Panc1 (cell line): ENCODE data around the gene ZNF593. TPM values are rescaled to one million over a fixed set of nuclear protein-coding genes. Genes with fewer than 3 reads are reported as not detected.

Experiments used
- ATAC-seq: fragments of 200-7000 bp; cut with Tn5 transposase; 2 replicates; pipeline ENCODE4 v1.9.1; 2020; ENCODE audit warnings: mild to moderate bottlenecking, moderate library complexity
- BruUV-seq: library from RNA; stranded (reverse); fragments of 400-500 nt; replicated peaks from 2 replicates; lab custom pipeline; 2021; lab: Mats Ljungman, UMichigan
- CTCF ChIA-PET: fragments of 300-600 bp; sonication (Branson Sonifier 250); formaldehyde crosslinking; loops from one replicate; lab custom pipeline; 2022; ENCODE audit warnings: antibody characterized with exemption; lab: Charles Lee
- POLR2A ChIA-PET: fragments of 300-600 bp; sonication (Branson Sonifier 250); formaldehyde crosslinking; loops from one replicate; lab custom pipeline; 2022; ENCODE audit warnings: antibody characterized with exemption; lab: Charles Lee
- DNase-seq: peaks from one replicate; pipeline ENCODE4 v3.0.0-alpha.2; 2010; ENCODE audit warnings: low read depth, low spot score
- H3K27ac ChIP-seq: 2 replicates; pipeline ENCODE4 v1.5.1; 2011; ENCODE audit warnings: mild to moderate bottlenecking, low read length, inconsistent platforms
- H3K27me3 ChIP-seq: fragments of 200-500 bp; sonication (Bioruptor generic); 2 replicates; pipeline ENCODE4 v1.6.0; 2014; ENCODE audit warnings: low read length, inconsistent platforms; ENCODE audit not compliant: control insufficient read depth, insufficient read depth
- H3K36me3 ChIP-seq: fragments of 200-500 bp; sonication (Bioruptor generic); 2 replicates; pipeline ENCODE4 v1.5.1; 2014; ENCODE audit warnings: inconsistent platforms, mild to moderate bottlenecking, low read length, moderate library complexity; ENCODE audit not compliant: control insufficient read depth, insufficient read depth
- H3K4me1 ChIP-seq: 2 replicates; pipeline ENCODE4 v1.5.1; 2011; ENCODE audit warnings: inconsistent platforms, mild to moderate bottlenecking, low read length, moderate library complexity; ENCODE audit not compliant: control insufficient read depth, insufficient read depth
- H3K4me3 ChIP-seq, 2 experiments: 2 replicates each; pipeline ENCODE4 v1.5.1; 2011 to 2012; ENCODE audit warnings: low read depth in 2 of 2, low read length in 2 of 2, mild to moderate bottlenecking in 2 of 2, inconsistent platforms in 1 of 2, moderate library complexity in 1 of 2
- H3K9me3 ChIP-seq: fragments of 200-500 bp; sonication (Bioruptor generic); 2 replicates; pipeline ENCODE4 v1.5.1; 2014; ENCODE audit warnings: low read depth, mild to moderate bottlenecking, inconsistent platforms, low read length, moderate library complexity; ENCODE audit not compliant: control insufficient read depth, insufficient read depth
- CTCF ChIP-seq: fragments of 450-650 bp; IDR thresholded peaks from 2 replicates; pipeline ENCODE4 v1.5.1; 2017; ENCODE audit warnings: mild to moderate bottlenecking
- POLR2AphosphoS5 ChIP-seq: IDR thresholded peaks from 2 replicates; pipeline ENCODE4 v1.6.1; 2012; ENCODE audit warnings: mild to moderate bottlenecking, low read depth, low read length, moderate library complexity
- REST ChIP-seq, 2 experiments: IDR thresholded peaks; 2 replicates each; pipeline ENCODE4 v1.6.1; 2011 to 2012; ENCODE audit warnings: low read depth in 2 of 2, control low read depth in 1 of 2, low read length in 1 of 2, mild to moderate bottlenecking in 1 of 2, moderate library complexity in 1 of 2; ENCODE audit not compliant: insufficient read depth in 1 of 2
- SIN3A ChIP-seq: IDR thresholded peaks from 2 replicates; pipeline ENCODE4 v1.6.1; 2012; ENCODE audit warnings: low read depth, mild to moderate bottlenecking, low read length, moderate library complexity, borderline replicate concordance; ENCODE audit not compliant: insufficient read depth
- TCF7L2 ChIP-seq: IDR thresholded peaks from 2 replicates; pipeline ENCODE4 v1.6.1; 2011; ENCODE audit warnings: mild to moderate bottlenecking, low read depth, low read length, inconsistent platforms
- in situ Hi-C: cut with HindIII; loops from 2 replicates; pipeline ENCODE4 v1.10.0; 2016; ENCODE audit warnings: low sequenced_read_pairs, low pct_unique_long_range_greater_than_20kb
- intact Hi-C: fragments of 100-400 bp; cut with micrococcal nuclease; formaldehyde crosslinking; loops from one replicate; pipeline ENCODE4 v1.10.0; 2022; ENCODE audit not compliant: unreplicated experiment
- total RNA-seq: library from RNA; stranded (reverse); gene quantifications from one replicate; pipeline ENCODE4 v1.2.1, GENCODE V29; 2021; ENCODE audit not compliant: unreplicated experiment

The ZNF593 gene
- total RNA-seq, 1 experiment from 2014 or later: 108 TPM

GRCh38 chr1:26145960-26146294, 23.8 kb upstream of the ZNF593 start:
- BruUV-seq: no TSS peak
- ATAC-seq (no peak), DNase-seq (no peak)
- POLR2A ChIA-PET: no interaction called here
- Histone ChIP-seq H3K36me3 (no peaks in the 10 kb centered on the region), H3K4me3 (no peak overlapping the region), H3K4me1 (0 out of 2 replicates have a peak, but pooled peaks cover 4% of the 10 kb centered on the region), H3K9me3 (no peaks in the 10 kb centered on the region), H3K27ac (no peak overlapping the region), H3K27me3 (no peaks in the 10 kb centered on the region)
- intact Hi-C loops (loop anchor here (1.0 to 5.0 kb wide), 2 partner anchors 41 to 109 kb away; no protein-coding TSS in a partner anchor), in situ Hi-C loops (no loop called here)
- no peak for TF ChIP-seq POLR2AphosphoS5
- no peak for TF ChIP-seq CTCF
- no peak for TF ChIP-seq REST (IDR thresholded peaks at IDR 0.05; ENCODE audit: insufficient read depth in 1 of 2, low read depth in 2 of 2, low read length in 1 of 2)
- TF ChIP-seq SIN3A: no peak
- no peak for TF ChIP-seq TCF7L2
- CTCF ChIA-PET: interaction anchor here (0.9 to 1.8 kb wide), 3 partner anchors 39 to 110 kb away, joined by 3 to 17 read pairs (median 8); partner anchors contain the start of gene CEP85

- in situ Hi-C loops (no loop called here), intact Hi-C loops (loop anchor here (5.0 kb wide), 1 partner anchor 112 kb away; no protein-coding TSS in a partner anchor)
- H3K36me3 ChIP-seq: no peaks in the 10 kb centered on the region
- no peaks in the 10 kb centered on the region for H3K4me1 ChIP-seq
- TF ChIP-seq REST (IDR thresholded peaks at IDR 0.05; ENCODE audit: insufficient read depth in 1 of 2, low read depth in 2 of 2, low read length in 1 of 2) (no peak), POLR2AphosphoS5 (no peak), SIN3A (no peak), CTCF (no peak), TCF7L2 (no peak)
- ChIA-PET POLR2A (no interaction called here), CTCF (interaction anchor here (1.2 kb wide), 1 partner anchor 113 kb away, joined by 3 read pairs; no protein-coding TSS in a partner anchor)
- DNase-seq (no peak), ATAC-seq (no peak)
- no peak overlapping the region for H3K4me3 ChIP-seq
- no peaks in the 10 kb centered on the region for H3K9me3 ChIP-seq
- H3K27me3 ChIP-seq: no peaks in the 10 kb centered on the region
- no peak overlapping the region for H3K27ac ChIP-seq
- no TSS peak for BruUV-seq
These were observed 20.8 kb upstream of the ZNF593 start for GRCh38 chr1:26148887-26149286.
